Liver (tissue), 9 donors: ENCODE results near the gene PIP4K2A. TPM values are rescaled to one million over a fixed set of nuclear protein-coding genes. Genes with fewer than 3 reads are reported as not detected.

Experiments used
- DNase-seq: peaks from one replicate; pipeline ENCODE4 v3.0.0-alpha.2; 2017; ENCODE audit warnings: low spot score
- H3K27ac ChIP-seq, 2 donors: one replicate each; pipeline ENCODE4 v1.7.0; 2013; ENCODE audit warnings: inconsistent platforms in 2 of 2, low read length in 2 of 2, control low read depth in 1 of 2, low read depth in 1 of 2, mild to moderate bottlenecking in 1 of 2
- H3K27me3 ChIP-seq, 4 donors: one replicate each; pipeline versions ENCODE4 v1.6.1 to v1.7.0; 2013; ENCODE audit warnings: low read length in 3 of 4, inconsistent platforms in 1 of 4, mild to moderate bottlenecking in 1 of 4, moderate library complexity in 1 of 4; ENCODE audit not compliant: control insufficient read depth in 4 of 4, insufficient read depth in 4 of 4
- H3K36me3 ChIP-seq, 4 donors: one replicate each; pipeline versions ENCODE4 v1.6.1 to v1.7.0; 2013; ENCODE audit warnings: low read length in 3 of 4, mild to moderate bottlenecking in 3 of 4, low read depth in 1 of 4, moderate library complexity in 1 of 4; ENCODE audit not compliant: control insufficient read depth in 4 of 4, insufficient read depth in 3 of 4
- H3K4me1 ChIP-seq, 4 donors: one replicate each; pipeline versions ENCODE4 v1.6.1 to v1.7.0; 2013; ENCODE audit warnings: low read length in 3 of 4, mild to moderate bottlenecking in 3 of 4, moderate library complexity in 1 of 4; ENCODE audit not compliant: control insufficient read depth in 4 of 4, insufficient read depth in 4 of 4
- H3K4me3 ChIP-seq, 3 donors: one replicate each; pipeline versions ENCODE4 v1.6.1 to v1.7.0; 2013; ENCODE audit warnings: low read length in 3 of 3, control low read depth in 1 of 3, low read depth in 1 of 3, mild to moderate bottlenecking in 1 of 3
- H3K9ac ChIP-seq, 2 donors: one replicate each; pipeline ENCODE4 v1.7.0; 2013; ENCODE audit warnings: low read length in 2 of 2, mild to moderate bottlenecking in 2 of 2, moderate library complexity in 2 of 2, control low read depth in 1 of 2, low read depth in 1 of 2
- H3K9me3 ChIP-seq, 4 donors: one replicate each; pipeline versions ENCODE4 v1.6.1 to v1.7.0; 2013; ENCODE audit warnings: low read length in 3 of 4; ENCODE audit not compliant: control insufficient read depth in 4 of 4
- EGR1 ChIP-seq, 2 donors: IDR thresholded peaks; 2 replicates each; pipeline ENCODE4 v1.6.1; 2016 to 2018; ENCODE audit warnings: antibody characterized with exemption in 2 of 2, low read depth in 2 of 2
- FOXA1 ChIP-seq: IDR thresholded peaks from 2 replicates; pipeline ENCODE4 v1.6.1; 2016; ENCODE audit warnings: antibody characterized with exemption
- FOXA2 ChIP-seq: IDR thresholded peaks from 2 replicates; pipeline ENCODE4 v1.6.1; 2016; ENCODE audit warnings: antibody characterized with exemption
- GABPA ChIP-seq, 2 donors: IDR thresholded peaks in 1 of 2; conservative IDR thresholded peaks in 1 of 2; 2 replicates each; pipeline ENCODE4 v1.6.1; 2016; ENCODE audit warnings: antibody characterized with exemption in 2 of 2, mild to moderate bottlenecking in 1 of 2, moderate library complexity in 1 of 2
- HNF4A ChIP-seq, 2 donors: conservative IDR thresholded peaks; 2 replicates each; pipeline ENCODE4 v1.6.1; 2016; ENCODE audit warnings: antibody characterized with exemption in 2 of 2, mild to moderate bottlenecking in 2 of 2
- HNF4G ChIP-seq: IDR thresholded peaks from 2 replicates; pipeline ENCODE4 v1.6.1; 2016; ENCODE audit warnings: antibody characterized with exemption
- JUND ChIP-seq, 2 donors: IDR thresholded peaks; 2 replicates each; pipeline ENCODE4 v1.6.1; 2016; ENCODE audit warnings: antibody characterized with exemption in 2 of 2
- NR2F2 ChIP-seq: IDR thresholded peaks from 2 replicates; pipeline ENCODE4 v1.6.1; 2016; ENCODE audit warnings: antibody characterized with exemption
- RAD21 ChIP-seq, 2 donors: IDR thresholded peaks; 2 replicates each; pipeline ENCODE4 v1.6.1; 2016; ENCODE audit warnings: antibody characterized with exemption in 2 of 2, mild to moderate bottlenecking in 2 of 2
- RXRA ChIP-seq, 2 donors: IDR thresholded peaks; 2 replicates each; pipeline ENCODE4 v1.6.1; 2017 to 2018; ENCODE audit warnings: antibody characterized with exemption in 2 of 2, mild to moderate bottlenecking in 1 of 2
- SP1 ChIP-seq: IDR thresholded peaks from 2 replicates; pipeline ENCODE4 v1.6.1; 2018; ENCODE audit warnings: antibody characterized with exemption, mild to moderate bottlenecking
- TAF1 ChIP-seq: conservative IDR thresholded peaks from 2 replicates; pipeline ENCODE4 v1.6.1; 2016; ENCODE audit warnings: antibody characterized with exemption, mild to moderate bottlenecking
- YY1 ChIP-seq: IDR thresholded peaks from 2 replicates; pipeline ENCODE4 v1.6.1; 2016; ENCODE audit warnings: antibody characterized with exemption, mild to moderate bottlenecking
- WGBS: extraction: QIAGEN DNeasy Blood & Tissue Kit; methylation state at CpG from one replicate; pipeline ENCODE4 v1.1.7; 2013; 5-methylcytosine and 5-hydroxymethylcytosine counted together
- polyA plus RNA-seq, 2 donors: library from polyadenylated mRNA; stranded (reverse) in 1 of 2; unstranded in 1 of 2; fragments of 200-250 nt in 1 of 2; fragments of >200 nt in 1 of 2; fragmentation: Nextera tagmentation in 1 of 2; extraction: Ambion mirVana in 1 of 2; gene quantifications; one replicate each; pipeline versions ENCODE4 v1.2.1 to v1.2.3, GENCODE V29; 2013 to 2015
- total RNA-seq, 2 donors: library from RNA; depleted of rRNA; stranded (reverse); fragments of >200 nt; gene quantifications; one replicate each; pipeline ENCODE4 v1.2.3, GENCODE V29; 2014
- TF ChIP-seq, protein P1 (sequence below): fragments of 150-350 bp; IDR thresholded peaks from 2 replicates; pipeline ENCODE4 v1.5.1; 2017; ENCODE audit warnings: improper control_type of control experiment, low read depth, low read length; ENCODE audit not compliant: missing input control
- TF ChIP-seq, protein P2 (sequence below): IDR thresholded peaks from 2 replicates; pipeline ENCODE4 v1.6.1; 2016; ENCODE audit warnings: antibody characterized with exemption
- TF ChIP-seq, protein P3 (sequence below): IDR thresholded peaks from 2 replicates; pipeline ENCODE4 v1.6.1; 2016; ENCODE audit warnings: antibody characterized with exemption
- TF ChIP-seq, protein P4 (sequence below): IDR thresholded peaks from 2 replicates; pipeline ENCODE4 v1.6.1; 2016; ENCODE audit warnings: antibody characterized with exemption, mild to moderate bottlenecking
- TF ChIP-seq, protein P5 (sequence below): IDR thresholded peaks from 2 replicates; pipeline ENCODE4 v1.6.1; 2016; ENCODE audit warnings: antibody characterized with exemption
- donor health status: healthy.
- donor health status: healthy.
- donor health status: healthy.
- donor health status: healthy.
- donor health status: healthy.

Gene PIP4K2A
- total and polyA plus RNA-seq, 4 donors, result 6.4 to 53.7 (median 8.6) TPM

DNA sequence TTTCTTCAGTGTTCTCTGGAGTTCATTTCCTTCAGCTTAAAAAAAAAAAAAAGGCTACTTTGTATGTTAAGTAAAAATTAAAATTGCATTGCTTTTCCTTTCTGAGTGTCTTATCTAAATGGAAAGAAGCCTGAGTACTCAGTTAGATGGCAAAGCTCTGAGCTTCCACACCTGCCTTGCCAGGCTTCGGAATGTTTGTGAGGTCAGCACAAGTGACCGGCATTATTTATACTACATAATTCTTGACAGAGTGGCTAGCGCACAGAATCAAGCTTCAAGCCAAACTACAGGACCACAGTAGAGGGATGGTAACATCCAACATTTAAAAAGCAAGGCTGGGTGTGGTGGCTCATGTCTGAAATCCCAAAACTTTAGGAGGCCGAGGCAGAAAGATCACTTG, 17.3 kb downstream of the PIP4K2A start:
- Histone ChIP-seq H3K27ac (no peak overlapping the region), H3K36me3 (no peaks in the 10 kb centered on the region), H3K4me1 (peaks cover 4 to 14% (median 6%) of the 10 kb centered on the region in 4 donors), H3K27me3 (no peaks in the 10 kb centered on the region), H3K9me3 (no peaks in the 10 kb centered on the region), H3K9ac (no peak overlapping the region), H3K4me3 (no peak overlapping the region)
- no peak for TF ChIP-seq YY1
- no peak for TF ChIP-seq HNF4A (conservative IDR thresholded peaks at IDR 0.05)
- no peak for TF ChIP-seq TAF1
- no peak for TF ChIP-seq RAD21 (IDR thresholded peaks at IDR 0.05)
- TF ChIP-seq, protein P1, sequence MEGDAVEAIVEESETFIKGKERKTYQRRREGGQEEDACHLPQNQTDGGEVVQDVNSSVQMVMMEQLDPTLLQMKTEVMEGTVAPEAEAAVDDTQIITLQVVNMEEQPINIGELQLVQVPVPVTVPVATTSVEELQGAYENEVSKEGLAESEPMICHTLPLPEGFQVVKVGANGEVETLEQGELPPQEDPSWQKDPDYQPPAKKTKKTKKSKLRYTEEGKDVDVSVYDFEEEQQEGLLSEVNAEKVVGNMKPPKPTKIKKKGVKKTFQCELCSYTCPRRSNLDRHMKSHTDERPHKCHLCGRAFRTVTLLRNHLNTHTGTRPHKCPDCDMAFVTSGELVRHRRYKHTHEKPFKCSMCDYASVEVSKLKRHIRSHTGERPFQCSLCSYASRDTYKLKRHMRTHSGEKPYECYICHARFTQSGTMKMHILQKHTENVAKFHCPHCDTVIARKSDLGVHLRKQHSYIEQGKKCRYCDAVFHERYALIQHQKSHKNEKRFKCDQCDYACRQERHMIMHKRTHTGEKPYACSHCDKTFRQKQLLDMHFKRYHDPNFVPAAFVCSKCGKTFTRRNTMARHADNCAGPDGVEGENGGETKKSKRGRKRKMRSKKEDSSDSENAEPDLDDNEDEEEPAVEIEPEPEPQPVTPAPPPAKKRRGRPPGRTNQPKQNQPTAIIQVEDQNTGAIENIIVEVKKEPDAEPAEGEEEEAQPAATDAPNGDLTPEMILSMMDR, result no peak
- no peak for TF ChIP-seq JUND (IDR thresholded peaks at IDR 0.05)
- TF ChIP-seq NR2F2, result no peak
- TF ChIP-seq, protein P2, sequence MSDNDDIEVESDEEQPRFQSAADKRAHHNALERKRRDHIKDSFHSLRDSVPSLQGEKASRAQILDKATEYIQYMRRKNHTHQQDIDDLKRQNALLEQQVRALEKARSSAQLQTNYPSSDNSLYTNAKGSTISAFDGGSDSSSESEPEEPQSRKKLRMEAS, result no peak
- TF ChIP-seq, protein P3, sequence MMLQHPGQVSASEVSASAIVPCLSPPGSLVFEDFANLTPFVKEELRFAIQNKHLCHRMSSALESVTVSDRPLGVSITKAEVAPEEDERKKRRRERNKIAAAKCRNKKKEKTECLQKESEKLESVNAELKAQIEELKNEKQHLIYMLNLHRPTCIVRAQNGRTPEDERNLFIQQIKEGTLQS, result no peak
- TF ChIP-seq, protein P4, sequence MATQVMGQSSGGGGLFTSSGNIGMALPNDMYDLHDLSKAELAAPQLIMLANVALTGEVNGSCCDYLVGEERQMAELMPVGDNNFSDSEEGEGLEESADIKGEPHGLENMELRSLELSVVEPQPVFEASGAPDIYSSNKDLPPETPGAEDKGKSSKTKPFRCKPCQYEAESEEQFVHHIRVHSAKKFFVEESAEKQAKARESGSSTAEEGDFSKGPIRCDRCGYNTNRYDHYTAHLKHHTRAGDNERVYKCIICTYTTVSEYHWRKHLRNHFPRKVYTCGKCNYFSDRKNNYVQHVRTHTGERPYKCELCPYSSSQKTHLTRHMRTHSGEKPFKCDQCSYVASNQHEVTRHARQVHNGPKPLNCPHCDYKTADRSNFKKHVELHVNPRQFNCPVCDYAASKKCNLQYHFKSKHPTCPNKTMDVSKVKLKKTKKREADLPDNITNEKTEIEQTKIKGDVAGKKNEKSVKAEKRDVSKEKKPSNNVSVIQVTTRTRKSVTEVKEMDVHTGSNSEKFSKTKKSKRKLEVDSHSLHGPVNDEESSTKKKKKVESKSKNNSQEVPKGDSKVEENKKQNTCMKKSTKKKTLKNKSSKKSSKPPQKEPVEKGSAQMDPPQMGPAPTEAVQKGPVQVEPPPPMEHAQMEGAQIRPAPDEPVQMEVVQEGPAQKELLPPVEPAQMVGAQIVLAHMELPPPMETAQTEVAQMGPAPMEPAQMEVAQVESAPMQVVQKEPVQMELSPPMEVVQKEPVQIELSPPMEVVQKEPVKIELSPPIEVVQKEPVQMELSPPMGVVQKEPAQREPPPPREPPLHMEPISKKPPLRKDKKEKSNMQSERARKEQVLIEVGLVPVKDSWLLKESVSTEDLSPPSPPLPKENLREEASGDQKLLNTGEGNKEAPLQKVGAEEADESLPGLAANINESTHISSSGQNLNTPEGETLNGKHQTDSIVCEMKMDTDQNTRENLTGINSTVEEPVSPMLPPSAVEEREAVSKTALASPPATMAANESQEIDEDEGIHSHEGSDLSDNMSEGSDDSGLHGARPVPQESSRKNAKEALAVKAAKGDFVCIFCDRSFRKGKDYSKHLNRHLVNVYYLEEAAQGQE, result no peak
- TF ChIP-seq, protein P5, sequence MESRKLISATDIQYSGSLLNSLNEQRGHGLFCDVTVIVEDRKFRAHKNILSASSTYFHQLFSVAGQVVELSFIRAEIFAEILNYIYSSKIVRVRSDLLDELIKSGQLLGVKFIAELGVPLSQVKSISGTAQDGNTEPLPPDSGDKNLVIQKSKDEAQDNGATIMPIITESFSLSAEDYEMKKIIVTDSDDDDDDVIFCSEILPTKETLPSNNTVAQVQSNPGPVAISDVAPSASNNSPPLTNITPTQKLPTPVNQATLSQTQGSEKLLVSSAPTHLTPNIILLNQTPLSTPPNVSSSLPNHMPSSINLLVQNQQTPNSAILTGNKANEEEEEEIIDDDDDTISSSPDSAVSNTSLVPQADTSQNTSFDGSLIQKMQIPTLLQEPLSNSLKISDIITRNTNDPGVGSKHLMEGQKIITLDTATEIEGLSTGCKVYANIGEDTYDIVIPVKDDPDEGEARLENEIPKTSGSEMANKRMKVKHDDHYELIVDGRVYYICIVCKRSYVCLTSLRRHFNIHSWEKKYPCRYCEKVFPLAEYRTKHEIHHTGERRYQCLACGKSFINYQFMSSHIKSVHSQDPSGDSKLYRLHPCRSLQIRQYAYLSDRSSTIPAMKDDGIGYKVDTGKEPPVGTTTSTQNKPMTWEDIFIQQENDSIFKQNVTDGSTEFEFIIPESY, result no peak
- no peak for TF ChIP-seq GABPA (IDR thresholded peaks at IDR 0.05 in 1 of 2, conservative IDR thresholded peaks at IDR 0.05 in 1 of 2)
- TF ChIP-seq HNF4G, result no peak
- TF ChIP-seq FOXA1, result no peak
- no peak for TF ChIP-seq FOXA2
- no peak for DNase-seq
- WGBS, result 76% methylated on average over 4 of the region's 4 CpGs

DNA sequence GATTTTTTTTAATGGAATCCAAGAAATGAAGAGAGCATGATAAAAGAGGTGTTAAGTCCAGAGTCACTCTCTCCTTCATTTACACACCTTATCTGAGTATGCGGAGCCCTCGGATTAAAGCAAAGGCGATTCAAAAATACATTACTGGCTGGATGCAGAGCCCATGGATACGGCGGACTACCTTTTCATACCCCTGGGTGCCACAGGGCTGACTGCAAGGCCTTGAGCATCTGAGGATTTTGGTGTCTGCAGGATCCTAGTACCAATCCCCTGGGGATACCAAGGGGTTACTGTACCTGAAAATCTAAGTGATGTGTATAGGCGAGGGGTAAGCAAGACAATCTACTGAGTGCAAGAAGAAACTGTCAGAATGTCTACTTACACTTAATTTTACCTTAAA, 20.5 kb downstream of the PIP4K2A start:
- Histone ChIP-seq H3K9ac (no peak overlapping the region), H3K9me3 (no peaks in the 10 kb centered on the region), H3K27me3 (no peaks in the 10 kb centered on the region), H3K4me1 (peaks cover 2 to 8% (median 7%) of the 10 kb centered on the region in 4 donors), H3K27ac (no peak overlapping the region), H3K36me3 (no peaks in the 10 kb centered on the region), H3K4me3 (no peak overlapping the region)
- 97% methylated on average over 6 of the region's 6 CpGs for WGBS
- no peak for DNase-seq
- no peak for TF ChIP-seq TAF1
- TF ChIP-seq, protein P4, result no peak
- no peak for TF ChIP-seq RAD21 (IDR thresholded peaks at IDR 0.05)
- no peak for TF ChIP-seq RXRA (IDR thresholded peaks at IDR 0.05)
- TF ChIP-seq YY1, result no peak
- no peak for TF ChIP-seq NR2F2
- TF ChIP-seq EGR1 (IDR thresholded peaks at IDR 0.05; ENCODE audit: low read depth in 2 of 2), result no peak
- no peak for TF ChIP-seq HNF4G
- TF ChIP-seq FOXA1, result no peak
- TF ChIP-seq HNF4A (conservative IDR thresholded peaks at IDR 0.05), result no peak
- TF ChIP-seq, protein P1, result no peak
- no peak for TF ChIP-seq SP1
